ENCODE data around the gene IFIT1B. TPM values are rescaled to one million over a fixed set of nuclear protein-coding genes. Genes with fewer than 3 reads are reported as not detected.

Gene IFIT1B
- total RNA-seq, 1 experiment from 2014 or later, result not detected

GRCh38 chr10:89371079-89371478, 6.8 kb upstream of the IFIT1B start:
- no peak for DNase-seq (ENCODE audit: low read depth, low spot score)
- no peaks in the 10 kb centered on the region for H3K9me3 ChIP-seq (ENCODE audit: control insufficient read depth in 1 of 2, insufficient read depth in 1 of 2, low read depth in 1 of 2, low read length in 2 of 2)
- TF ChIP-seq SP1 (IDR thresholded peaks at IDR 0.05; ENCODE audit: low read depth) (no peak), REST (IDR thresholded peaks at IDR 0.05; ENCODE audit: low read depth) (no peak)
- H3K79me2 ChIP-seq (ENCODE audit: insufficient read depth, low read length), result no peaks in the 10 kb centered on the region
- CTCF ChIA-PET, result no interaction called here
- H3K4me1 ChIP-seq (ENCODE audit: control insufficient read depth in 1 of 2, insufficient read depth in 2 of 2, low read length in 2 of 2), result no peaks in the 10 kb centered on the region
- ATAC-seq, result no peak
- intact Hi-C loops (cut with micrococcal nuclease), result no loop called here
- H4K20me1 ChIP-seq (ENCODE audit: insufficient read depth), result no peaks in the 10 kb centered on the region
- no peaks in the 10 kb centered on the region for H3K9me2 ChIP-seq (ENCODE audit: insufficient read depth)
- no peak overlapping the region for H3K4me3 ChIP-seq (replicated peaks in 1 of 2; ENCODE audit: low read depth in 1 of 2, low read length in 2 of 2)
- RAD21 ChIA-PET (ENCODE audit: low non-redundant PET in 1 of 2, low total read pairs in 2 of 2, uncharacterized antibody in 2 of 2, unreplicated experiment in 2 of 2), result no interaction called here
- H3K36me3 ChIP-seq (ENCODE audit: control insufficient read depth in 1 of 2, insufficient read depth in 2 of 2, low read length in 2 of 2), result no peaks in the 10 kb centered on the region
- POLR2A ChIA-PET, result no interaction called here
- BruUV-seq (replicated peaks), result no TSS peak
- H3K27me3 ChIP-seq (ENCODE audit: insufficient read depth, low read length), result no peaks in the 10 kb centered on the region
- no peak overlapping the region for H3K9ac ChIP-seq (ENCODE audit: low read length)
- no peak overlapping the region for H3K27ac ChIP-seq (ENCODE audit: low read depth, low read length)
- no peak overlapping the region for H2AFZ ChIP-seq (ENCODE audit: low read depth, low read length, poor library complexity, severe bottlenecking)
- no peak overlapping the region for H3K4me2 ChIP-seq (ENCODE audit: low read length)

GRCh38 chr10:89371987-89372386, 5.9 kb upstream of the IFIT1B start:
- no peaks in the 10 kb centered on the region for H3K9me3 ChIP-seq (ENCODE audit: control insufficient read depth in 1 of 2, insufficient read depth in 1 of 2, low read depth in 1 of 2, low read length in 2 of 2)
- no peaks in the 10 kb centered on the region for H3K4me1 ChIP-seq (ENCODE audit: control insufficient read depth in 1 of 2, insufficient read depth in 2 of 2, low read length in 2 of 2)
- no peak for TF ChIP-seq ZBTB33 (IDR thresholded peaks at IDR 0.05; ENCODE audit: extremely low read depth, insufficient replicate concordance, low read length)
- TF ChIP-seq SP1 (IDR thresholded peaks at IDR 0.05; ENCODE audit: low read depth), result no peak
- TF ChIP-seq POLR2A (IDR thresholded peaks at IDR 0.05; ENCODE audit: borderline replicate concordance, extremely low read depth, insufficient read depth, insufficient read length), result no peak
- TF ChIP-seq EZH2phosphoT487 (IDR thresholded peaks at IDR 0.05; ENCODE audit: borderline replicate concordance), result no peak
- POLR2A ChIA-PET, result no interaction called here
- RAD21 ChIA-PET (ENCODE audit: low non-redundant PET in 1 of 2, low total read pairs in 2 of 2, uncharacterized antibody in 2 of 2, unreplicated experiment in 2 of 2), result no interaction called here
- intact Hi-C loops (cut with micrococcal nuclease), result no loop called here
- H3K9ac ChIP-seq (ENCODE audit: low read length), result no peak overlapping the region
- DNase-seq (ENCODE audit: low read depth, low spot score) (no peak), ATAC-seq (no peak)
- no peaks in the 10 kb centered on the region for H4K20me1 ChIP-seq (ENCODE audit: insufficient read depth)
- no peak overlapping the region for H3K4me2 ChIP-seq (ENCODE audit: low read length)
- no peak overlapping the region for H2AFZ ChIP-seq (ENCODE audit: low read depth, low read length, poor library complexity, severe bottlenecking)
- H3K27me3 ChIP-seq (ENCODE audit: insufficient read depth, low read length), result no peaks in the 10 kb centered on the region
- CTCF ChIA-PET, result no interaction called here
- no peaks in the 10 kb centered on the region for H3K36me3 ChIP-seq (ENCODE audit: control insufficient read depth in 1 of 2, insufficient read depth in 2 of 2, low read length in 2 of 2)
- H3K27ac ChIP-seq (ENCODE audit: low read depth, low read length), result no peak overlapping the region
- H3K4me3 ChIP-seq (replicated peaks in 1 of 2; ENCODE audit: low read depth in 1 of 2, low read length in 2 of 2), result no peak overlapping the region
- H3K79me2 ChIP-seq (ENCODE audit: insufficient read depth, low read length), result no peaks in the 10 kb centered on the region
- no TSS peak for BruUV-seq (replicated peaks)
- no peaks in the 10 kb centered on the region for H3K9me2 ChIP-seq (ENCODE audit: insufficient read depth)

Measured in HCT116 (cell line).